Activated effector memory CD4-positive, alpha-beta T cell treated with anti-CD3 and anti-CD28 coated beads, Interleukin-2, amount 50 U/mL, for 16 hours (primary cell): ENCODE results near the gene MRPL47.
A peak's percentile ranks its signal among the peaks of the same experiment; 100 is the strongest.
"Not testable (repeated sequence)": the region's sequence is repeated elsewhere in the genome, so short reads cannot be mapped to it uniquely, and the experiment has no call there.

Experiments
- DNase-seq: peaks from one replicate; pipeline ENCODE4 v3.0.0-alpha.2; 2020

Gene MRPL47

GRCh38 chr3:179604321-179605078, at the start of gene MRPL47, which contains the start of gene NDUFB5:
MRPL47 (minus strand) TSS chr3:179604638; CDS start chr3:179604624, 14 bp downstream.
NDUFB5 (plus strand) TSS chr3:179604794; CDS start chr3:179604816, 22 bp downstream.
- peak; percentile 98 for DNase-seq

GRCh38 chr3:179653096-179653797, 48.8 kb upstream of the MRPL47 start:
- DNase-seq: peak; percentile 86

GRCh38 chr3:179652447-179653095, 48.1 kb upstream of the MRPL47 start, which contains the start of gene USP13:
USP13 (plus strand) TSS chr3:179653040; CDS start chr3:179653226, 186 bp downstream.
- no peak for DNase-seq

- no peak for DNase-seq
These were observed 47.4 kb upstream of the MRPL47 start for GRCh38 chr3:179651687-179652446.

GRCh38 chr3:179646177-179646576, 41.7 kb upstream of the MRPL47 start:
- no peak for DNase-seq

GRCh38 chr3:179643837-179644236, 39.4 kb upstream of the MRPL47 start:
- not testable (repeated sequence) for DNase-seq

GRCh38 chr3:179642871-179643270, 38.4 kb upstream of the MRPL47 start:
- no peak for DNase-seq

- no peak for DNase-seq
These were observed 36.0 kb upstream of the MRPL47 start for GRCh38 chr3:179640469-179640868.

- no peak for DNase-seq
These were observed 26.5 kb upstream of the MRPL47 start for GRCh38 chr3:179630753-179631451.

- DNase-seq: no peak
These were observed 20.0 kb upstream of the MRPL47 start for GRCh38 chr3:179624451-179624850.

- DNase-seq: no peak
These were observed 17.6 kb upstream of the MRPL47 start for GRCh38 chr3:179622023-179622422.

GRCh38 chr3:179615458-179616173, 11.2 kb upstream of the MRPL47 start:
- DNase-seq: no peak

GRCh38 chr3:179613807-179614206, 9.4 kb upstream of the MRPL47 start:
- no peak for DNase-seq

- no peak for DNase-seq
These were observed 5.6 kb upstream of the MRPL47 start for GRCh38 chr3:179610066-179610465.

GRCh38 chr3:179608931-179609720, 4.7 kb upstream of the MRPL47 start:
- no peak for DNase-seq

- DNase-seq: no peak
These were observed 2.2 kb upstream of the MRPL47 start for GRCh38 chr3:179606534-179607085.

GRCh38 chr3:179603831-179604230, 607 bp downstream of the MRPL47 start:
- no peak for DNase-seq

- no peak for DNase-seq
These were observed 1.1 kb downstream of the MRPL47 start for GRCh38 chr3:179603321-179603720.

GRCh38 chr3:179599531-179599930, 4.9 kb downstream of the MRPL47 start:
- no peak for DNase-seq

- DNase-seq: no peak
These were observed 13.1 kb downstream of the MRPL47 start for GRCh38 chr3:179591313-179591712.
